Purkinje cell (primary cell): ENCODE results near the gene RBBP8NL. TPM values are rescaled to one million over a fixed set of nuclear protein-coding genes. Genes with fewer than 3 reads are reported as not detected.

Source experiments
- polyA plus RNA-seq: library from polyadenylated mRNA; unstranded; fragments of >200 nt; fragmentation: Nextera tagmentation; gene quantifications from 2 replicates; pipeline ENCODE4 v1.2.1, GENCODE V29; 2014

The RBBP8NL gene, protein sequence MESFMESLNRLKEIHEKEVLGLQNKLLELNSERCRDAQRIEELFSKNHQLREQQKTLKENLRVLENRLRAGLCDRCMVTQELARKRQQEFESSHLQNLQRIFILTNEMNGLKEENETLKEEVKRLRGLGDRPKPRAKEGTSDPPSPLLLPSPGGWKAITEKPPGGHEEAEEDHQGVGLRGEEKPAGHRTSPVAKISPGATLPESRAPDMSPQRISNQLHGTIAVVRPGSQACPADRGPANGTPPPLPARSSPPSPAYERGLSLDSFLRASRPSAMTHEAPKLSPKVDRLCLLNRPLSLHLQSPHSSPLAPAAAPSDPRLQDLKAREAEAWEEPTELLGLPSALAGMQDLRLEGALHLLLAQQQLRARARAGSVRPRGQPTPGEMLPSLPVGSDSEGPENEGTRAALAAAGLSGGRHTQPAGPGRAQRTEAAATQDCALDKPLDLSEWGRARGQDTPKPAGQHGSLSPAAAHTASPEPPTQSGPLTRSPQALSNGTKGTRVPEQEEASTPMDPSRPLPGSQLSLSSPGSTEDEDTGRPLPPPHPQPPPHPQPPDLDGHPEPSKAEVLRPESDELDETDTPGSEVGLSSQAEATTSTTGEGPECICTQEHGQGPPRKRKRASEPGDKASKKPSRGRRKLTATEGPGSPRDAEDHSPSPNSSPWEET
- not detected in 2 replicates for polyA plus RNA-seq

DNA sequence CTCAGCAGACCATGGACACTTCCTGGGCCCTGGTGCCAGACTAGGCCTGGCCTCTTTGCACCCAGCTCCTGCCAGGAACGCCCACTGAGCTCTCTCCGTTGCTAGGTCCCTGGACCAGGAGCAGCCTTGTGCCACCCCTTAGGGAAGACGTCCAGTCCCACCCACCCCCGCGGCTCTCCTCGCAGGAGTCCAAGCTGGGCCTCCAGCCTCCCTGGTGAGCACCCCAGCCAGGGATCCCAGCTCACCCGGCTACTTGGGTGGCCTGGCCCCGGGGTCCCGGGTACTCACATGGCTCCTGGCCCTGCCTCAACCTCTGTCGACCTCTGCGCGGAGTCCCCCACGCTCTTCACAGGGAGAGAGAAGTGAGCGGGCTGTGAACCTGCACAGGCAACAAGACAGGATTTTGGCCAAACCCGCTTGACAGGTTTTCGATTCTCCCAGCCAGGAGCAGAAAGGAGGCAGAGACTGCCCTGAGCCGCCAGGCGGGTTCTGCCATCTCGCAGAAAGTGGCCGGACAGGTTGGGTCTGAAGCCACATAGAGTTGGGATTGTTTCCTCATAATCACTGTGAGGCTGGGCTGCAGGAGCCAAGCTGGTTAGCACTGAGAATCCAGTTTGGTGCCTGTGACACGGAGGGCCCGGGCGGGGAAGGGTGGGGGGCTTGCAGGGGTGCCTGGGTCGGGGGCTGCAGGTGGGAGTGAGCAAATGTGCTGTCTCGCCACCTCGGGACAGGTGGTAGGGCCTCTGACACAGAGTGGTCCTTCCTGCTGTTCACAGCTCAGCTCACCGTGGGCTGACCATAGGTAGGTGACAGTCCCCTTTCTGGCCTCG lies at the start of gene RBBP8NL:
Gene RBBP8NL, minus strand, starts transcription at position 368 of the 830 bp plus-strand sequence. CDS start 7,892 bp downstream, outside the sequence.

DNA sequence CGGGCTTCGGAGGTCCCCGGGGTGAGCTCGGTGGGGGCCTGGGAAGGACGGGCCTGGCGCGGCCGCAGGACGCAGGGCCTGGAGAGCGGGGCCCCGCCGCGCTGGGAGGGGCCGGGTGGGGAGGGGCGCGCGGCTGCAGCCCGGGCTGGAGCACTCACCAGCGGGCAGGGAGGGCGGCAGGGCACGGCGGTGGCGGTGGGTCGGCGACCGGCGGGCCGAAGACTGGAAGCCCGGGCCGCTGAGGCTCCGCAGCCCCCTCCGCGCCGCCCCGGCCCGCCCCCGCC lies 48.4 kb upstream of the RBBP8NL start, which contains the start of gene GATA5:
Gene GATA5, minus strand, starts transcription at position 224 of the 284 bp plus-strand sequence. CDS start 474 bp downstream, outside the sequence.

DNA sequence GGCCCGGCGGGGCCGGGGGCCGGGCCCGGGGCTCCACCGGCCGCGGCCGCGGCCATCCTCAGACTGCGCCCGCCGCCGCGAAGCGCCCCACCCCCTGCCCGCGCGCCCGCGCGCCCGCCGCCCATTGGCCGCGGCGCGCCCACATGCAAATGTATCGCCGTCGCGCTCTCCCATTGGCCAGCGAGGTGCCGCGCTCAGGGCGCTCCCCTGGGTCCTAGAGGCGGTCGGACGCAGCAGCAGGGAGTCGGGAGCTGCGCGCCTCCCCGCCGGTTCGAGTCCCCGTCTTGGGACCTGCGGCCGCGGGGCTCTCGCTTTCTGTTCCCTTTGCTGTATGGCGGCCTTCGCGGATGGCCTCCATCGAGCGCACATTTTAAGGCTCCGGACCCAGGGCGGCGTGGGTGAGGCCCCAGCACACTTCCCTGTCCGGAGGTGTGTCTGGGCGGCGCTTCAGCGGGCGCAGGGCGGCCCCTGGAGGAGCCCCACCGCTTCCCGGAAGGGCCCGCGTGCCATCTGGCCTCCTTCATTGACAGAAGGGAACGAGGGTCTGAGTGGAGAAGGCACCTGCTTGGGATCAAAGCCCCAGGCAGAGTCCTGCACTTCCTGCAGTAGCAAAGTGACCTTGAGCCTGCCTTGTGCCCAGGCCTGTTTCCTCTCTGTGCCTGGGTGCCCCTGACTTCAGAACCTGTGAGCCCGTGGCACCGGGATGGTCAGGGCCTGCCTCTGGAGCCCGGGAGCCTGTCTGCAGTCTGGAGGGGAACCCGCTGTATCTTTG lies 19.9 kb downstream of the RBBP8NL start, which contains the start of gene CABLES2:
Gene CABLES2, minus strand, starts transcription at position 65 of the 772 bp plus-strand sequence. Its CDS starts 9 bp downstream, at position 56.

DNA sequence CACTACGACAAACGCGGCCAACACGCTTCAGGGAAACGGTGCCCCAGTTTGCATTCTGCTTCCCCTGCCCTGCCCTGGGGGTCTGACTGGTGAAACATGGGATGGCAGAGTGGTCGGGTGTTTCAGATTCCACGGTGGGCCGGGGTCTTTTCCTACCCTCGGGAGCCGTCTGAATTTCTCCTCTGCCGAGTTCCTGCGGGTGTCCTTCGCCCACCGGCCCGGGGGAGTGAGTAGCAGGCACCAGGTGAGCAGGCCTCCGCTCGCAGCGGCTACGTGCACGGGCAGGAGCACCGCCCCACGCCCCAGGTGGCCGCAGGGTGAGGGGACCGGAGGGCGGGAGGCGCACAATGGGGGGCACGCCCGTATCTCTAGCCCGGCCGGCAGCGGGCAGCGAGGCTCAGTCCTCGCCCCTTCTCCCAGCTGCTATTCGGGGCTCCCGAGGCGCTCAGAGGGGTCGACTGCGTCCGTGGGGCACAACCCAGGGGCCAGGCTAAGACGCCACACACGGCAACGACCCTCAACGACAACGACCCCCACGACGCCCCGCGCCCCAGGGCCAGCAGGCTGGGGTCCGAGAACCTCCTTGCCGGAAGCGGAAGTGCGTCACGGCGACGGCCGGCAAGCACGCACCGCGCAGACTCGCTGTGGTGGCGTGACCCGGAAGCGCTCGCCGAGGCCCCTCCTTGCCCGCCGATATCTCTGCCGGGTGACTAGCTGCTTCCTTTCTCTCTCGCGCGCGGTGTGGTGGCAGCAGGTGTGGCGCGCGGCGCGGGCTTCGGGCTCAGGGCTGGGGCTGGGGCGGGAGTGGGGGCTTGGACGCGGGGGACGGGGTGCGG lies 40.7 kb downstream of the RBBP8NL start, which contains the start of gene RPS21:
Gene RPS21, plus strand, starts transcription at position 721 of the 836 bp plus-strand sequence. CDS start 236 bp downstream, outside the sequence.

DNA sequence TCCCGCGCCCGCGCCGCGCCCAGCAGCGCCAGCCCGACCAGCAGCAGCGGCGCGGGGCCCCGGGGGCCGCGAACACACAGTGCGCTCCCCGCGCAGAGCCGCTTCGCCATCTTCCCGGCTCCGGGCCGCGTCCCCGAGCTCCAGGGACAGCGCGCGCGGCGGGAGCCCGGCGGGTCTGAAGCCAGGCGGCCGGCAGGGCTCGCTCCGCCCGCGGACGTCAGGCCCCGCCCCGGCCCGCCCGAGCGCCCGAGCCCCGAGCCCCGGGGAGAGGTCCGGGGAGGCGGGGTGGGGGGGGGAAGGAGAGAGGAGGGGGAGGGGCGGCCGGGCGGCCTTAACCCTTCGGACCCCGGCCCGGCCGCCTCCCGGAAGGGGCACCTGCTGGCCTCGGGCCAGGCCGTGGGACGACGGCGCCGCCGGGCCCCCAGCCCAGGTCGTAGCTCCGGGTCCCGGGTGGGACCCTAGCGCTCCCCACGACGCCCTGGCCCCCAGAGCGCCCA lies 60.2 kb downstream of the RBBP8NL start, which contains the start of gene LAMA5:
Gene LAMA5, minus strand, starts transcription at position 177 of the 497 bp plus-strand sequence. Its CDS starts 67 bp downstream, at position 110.

Other genes with a start within 250 kb of the RBBP8NL start
- 8.6 and 12.9 TPM in 2 replicates for gene MTG2, start 244.5 kb downstream of the RBBP8NL start, polyA plus RNA-seq
- gene HRH3, start 207.3 kb downstream of the RBBP8NL start, polyA plus RNA-seq, result not detected in 2 replicates
- 33.5 and 45.9 TPM in 2 replicates for gene OSBPL2, start 189.0 kb downstream of the RBBP8NL start, polyA plus RNA-seq
- gene ADRM1, start 124.5 kb downstream of the RBBP8NL start, polyA plus RNA-seq, result 16.3 and 17.7 TPM in 2 replicates
- 0.39 and 0.79 TPM in 2 replicates for gene LAMA5, start 60.2 kb downstream of the RBBP8NL start, polyA plus RNA-seq
- 452 and 514 TPM in 2 replicates for gene RPS21, start 40.4 kb downstream of the RBBP8NL start, polyA plus RNA-seq
- gene CABLES2, start 20.3 kb downstream of the RBBP8NL start, polyA plus RNA-seq, result 1.1 and 1.8 TPM in 2 replicates
- not detected in 2 replicates for gene GATA5, start 48.5 kb upstream of the RBBP8NL start, polyA plus RNA-seq
- gene SLCO4A1, start 215.0 kb upstream of the RBBP8NL start, polyA plus RNA-seq, result 10.3 and 18.2 TPM in 2 replicates